Measurements from ENCODE around the gene ANK3.

The ANK3 gene

GRCh38 chr10:60352105-60352504 lies 37.6 kb downstream of the ANK3 start:
- Histone ChIP-seq H3K9me3 (ENCODE audit: control insufficient read depth, insufficient read depth, low read depth, low read length) (no peaks in the 10 kb centered on the region), H3K4me3 (ENCODE audit: low read depth, low read length) (no peak overlapping the region), H3K4me1 (ENCODE audit: control insufficient read depth, insufficient read depth, low read length) (no peaks in the 10 kb centered on the region), H3K27ac (ENCODE audit: extremely low read depth, low read depth, low read length) (no peak overlapping the region), H3K36me3 (ENCODE audit: control insufficient read depth in 2 of 2, insufficient read depth in 1 of 2, low read length in 2 of 2) (no peaks in the 10 kb centered on the region)
- TF ChIP-seq, protein P1, sequence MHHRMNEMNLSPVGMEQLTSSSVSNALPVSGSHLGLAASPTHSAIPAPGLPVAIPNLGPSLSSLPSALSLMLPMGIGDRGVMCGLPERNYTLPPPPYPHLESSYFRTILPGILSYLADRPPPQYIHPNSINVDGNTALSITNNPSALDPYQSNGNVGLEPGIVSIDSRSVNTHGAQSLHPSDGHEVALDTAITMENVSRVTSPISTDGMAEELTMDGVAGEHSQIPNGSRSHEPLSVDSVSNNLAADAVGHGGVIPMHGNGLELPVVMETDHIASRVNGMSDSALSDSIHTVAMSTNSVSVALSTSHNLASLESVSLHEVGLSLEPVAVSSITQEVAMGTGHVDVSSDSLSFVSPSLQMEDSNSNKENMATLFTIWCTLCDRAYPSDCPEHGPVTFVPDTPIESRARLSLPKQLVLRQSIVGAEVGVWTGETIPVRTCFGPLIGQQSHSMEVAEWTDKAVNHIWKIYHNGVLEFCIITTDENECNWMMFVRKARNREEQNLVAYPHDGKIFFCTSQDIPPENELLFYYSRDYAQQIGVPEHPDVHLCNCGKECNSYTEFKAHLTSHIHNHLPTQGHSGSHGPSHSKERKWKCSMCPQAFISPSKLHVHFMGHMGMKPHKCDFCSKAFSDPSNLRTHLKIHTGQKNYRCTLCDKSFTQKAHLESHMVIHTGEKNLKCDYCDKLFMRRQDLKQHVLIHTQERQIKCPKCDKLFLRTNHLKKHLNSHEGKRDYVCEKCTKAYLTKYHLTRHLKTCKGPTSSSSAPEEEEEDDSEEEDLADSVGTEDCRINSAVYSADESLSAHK (tag by site-specific recombination; IDR thresholded peaks at IDR 0.05), result no peak
- TF ChIP-seq ZNF391 (tag by site-specific recombination; IDR thresholded peaks at IDR 0.05; ENCODE audit: borderline replicate concordance, low read depth) (no peak), ZNF248 (tag by site-specific recombination; IDR thresholded peaks at IDR 0.05) (no peak), KLF16 (tag by site-specific recombination; IDR thresholded peaks at IDR 0.05) (no peak), MEIS1 (CRISPR knock-in tag; IDR thresholded peaks at IDR 0.05; ENCODE audit: borderline replicate concordance) (no peak), ZSCAN23 (tag by site-specific recombination; IDR thresholded peaks at IDR 0.05) (no peak), GLI4 (tag by site-specific recombination; IDR thresholded peaks at IDR 0.05) (no peak), ZNF571 (tag by site-specific recombination; IDR thresholded peaks at IDR 0.05) (no peak), ZNF670 (tag by site-specific recombination; IDR thresholded peaks at IDR 0.05; ENCODE audit: low read depth) (no peak)
- TF ChIP-seq, protein P2, sequence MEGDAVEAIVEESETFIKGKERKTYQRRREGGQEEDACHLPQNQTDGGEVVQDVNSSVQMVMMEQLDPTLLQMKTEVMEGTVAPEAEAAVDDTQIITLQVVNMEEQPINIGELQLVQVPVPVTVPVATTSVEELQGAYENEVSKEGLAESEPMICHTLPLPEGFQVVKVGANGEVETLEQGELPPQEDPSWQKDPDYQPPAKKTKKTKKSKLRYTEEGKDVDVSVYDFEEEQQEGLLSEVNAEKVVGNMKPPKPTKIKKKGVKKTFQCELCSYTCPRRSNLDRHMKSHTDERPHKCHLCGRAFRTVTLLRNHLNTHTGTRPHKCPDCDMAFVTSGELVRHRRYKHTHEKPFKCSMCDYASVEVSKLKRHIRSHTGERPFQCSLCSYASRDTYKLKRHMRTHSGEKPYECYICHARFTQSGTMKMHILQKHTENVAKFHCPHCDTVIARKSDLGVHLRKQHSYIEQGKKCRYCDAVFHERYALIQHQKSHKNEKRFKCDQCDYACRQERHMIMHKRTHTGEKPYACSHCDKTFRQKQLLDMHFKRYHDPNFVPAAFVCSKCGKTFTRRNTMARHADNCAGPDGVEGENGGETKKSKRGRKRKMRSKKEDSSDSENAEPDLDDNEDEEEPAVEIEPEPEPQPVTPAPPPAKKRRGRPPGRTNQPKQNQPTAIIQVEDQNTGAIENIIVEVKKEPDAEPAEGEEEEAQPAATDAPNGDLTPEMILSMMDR (tag by site-specific recombination; IDR thresholded peaks at IDR 0.05), result no peak
- CTCF ChIA-PET, result no interaction called here
- POLR2A ChIA-PET, result no interaction called here

DNA sequence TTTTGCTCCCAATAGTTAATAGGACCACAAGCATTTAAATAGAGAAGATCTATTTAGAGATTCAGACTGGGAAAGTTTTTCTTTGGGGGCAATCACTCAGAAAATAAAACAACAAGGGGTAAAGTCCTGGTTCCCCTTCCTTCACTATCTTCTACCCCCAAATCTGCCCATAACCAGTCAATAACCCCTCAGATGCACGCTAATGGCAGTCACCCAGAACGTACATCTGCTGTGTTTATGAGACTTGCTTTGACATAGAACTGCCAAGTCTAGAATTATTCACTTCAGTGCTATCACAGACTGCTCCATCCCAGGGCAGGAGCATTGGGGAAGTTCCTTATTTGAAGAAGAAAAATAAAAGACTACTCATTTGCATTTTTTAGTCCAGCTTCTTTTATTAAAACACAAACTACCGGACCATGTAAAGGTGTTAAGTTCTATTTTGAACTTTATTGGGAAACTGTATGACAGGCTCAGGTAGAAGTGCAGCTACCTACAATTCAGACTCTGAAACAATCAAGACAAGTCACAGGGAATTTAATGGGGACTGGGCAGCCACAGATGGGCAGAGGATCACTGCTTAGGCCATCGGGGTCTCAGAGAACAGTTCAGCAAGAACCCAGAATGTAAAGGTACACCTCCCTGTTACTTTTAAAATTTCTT lies 38.4 kb downstream of the ANK3 start:
- ChIA-PET POLR2A (no interaction called here), CTCF (interaction anchor here (0.7 kb wide), 1 partner anchor 296 kb away, joined by 3 read pairs; no protein-coding TSS in a partner anchor)
- no peaks in the 10 kb centered on the region for H3K4me1 ChIP-seq (ENCODE audit: control insufficient read depth, insufficient read depth, low read length)
- H3K9me3 ChIP-seq (ENCODE audit: control insufficient read depth, insufficient read depth, low read depth, low read length), result no peaks in the 10 kb centered on the region
- TF ChIP-seq KLF17 (tag by site-specific recombination; IDR thresholded peaks at IDR 0.05) (no peak), ZBTB21 (tag by site-specific recombination; IDR thresholded peaks at IDR 0.05) (no peak), KLF1 (tag by site-specific recombination; IDR thresholded peaks at IDR 0.05) (no peak), ZBTB17 (tag by site-specific recombination; IDR thresholded peaks at IDR 0.05) (no peak), GLIS1 (tag by site-specific recombination; IDR thresholded peaks at IDR 0.05) (no peak)
- TF ChIP-seq, protein P3, sequence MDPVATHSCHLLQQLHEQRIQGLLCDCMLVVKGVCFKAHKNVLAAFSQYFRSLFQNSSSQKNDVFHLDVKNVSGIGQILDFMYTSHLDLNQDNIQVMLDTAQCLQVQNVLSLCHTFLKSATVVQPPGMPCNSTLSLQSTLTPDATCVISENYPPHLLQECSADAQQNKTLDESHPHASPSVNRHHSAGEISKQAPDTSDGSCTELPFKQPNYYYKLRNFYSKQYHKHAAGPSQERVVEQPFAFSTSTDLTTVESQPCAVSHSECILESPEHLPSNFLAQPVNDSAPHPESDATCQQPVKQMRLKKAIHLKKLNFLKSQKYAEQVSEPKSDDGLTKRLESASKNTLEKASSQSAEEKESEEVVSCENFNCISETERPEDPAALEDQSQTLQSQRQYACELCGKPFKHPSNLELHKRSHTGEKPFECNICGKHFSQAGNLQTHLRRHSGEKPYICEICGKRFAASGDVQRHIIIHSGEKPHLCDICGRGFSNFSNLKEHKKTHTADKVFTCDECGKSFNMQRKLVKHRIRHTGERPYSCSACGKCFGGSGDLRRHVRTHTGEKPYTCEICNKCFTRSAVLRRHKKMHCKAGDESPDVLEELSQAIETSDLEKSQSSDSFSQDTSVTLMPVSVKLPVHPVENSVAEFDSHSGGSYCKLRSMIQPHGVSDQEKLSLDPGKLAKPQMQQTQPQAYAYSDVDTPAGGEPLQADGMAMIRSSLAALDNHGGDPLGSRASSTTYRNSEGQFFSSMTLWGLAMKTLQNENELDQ (tag by site-specific recombination; IDR thresholded peaks at IDR 0.05; ENCODE audit: low read depth), result no peak
- no peaks in the 10 kb centered on the region for H3K36me3 ChIP-seq (ENCODE audit: control insufficient read depth in 2 of 2, insufficient read depth in 1 of 2, low read length in 2 of 2)
- H3K27ac ChIP-seq (ENCODE audit: extremely low read depth, low read depth, low read length), result no peak overlapping the region
- no peak overlapping the region for H3K4me3 ChIP-seq (ENCODE audit: low read depth, low read length)
